PC-3 (cell line): Measurements from ENCODE around the gene FBXL19. TPM values are rescaled to one million over a fixed set of nuclear protein-coding genes. Genes with fewer than 3 reads are reported as not detected.

Experiments
- ATAC-seq: fragments of 200-7000 bp; cut with Tn5 transposase; 2 replicates; pipeline ENCODE4 v1.9.1; 2020; ENCODE audit warnings: mild to moderate bottlenecking, moderate library complexity
- BruUV-seq: library from RNA; stranded (reverse); fragments of 400-500 nt; replicated peaks from 2 replicates; lab custom pipeline; 2021; lab: Mats Ljungman, UMichigan
- CTCF ChIA-PET: fragments of 300-600 bp; sonication (Branson Sonifier 250); formaldehyde crosslinking; loops from one replicate; lab custom pipeline; 2022; ENCODE audit warnings: antibody characterized with exemption; lab: Charles Lee
- POLR2A ChIA-PET: fragments of 300-600 bp; sonication (Branson Sonifier 250); formaldehyde crosslinking; loops from one replicate; lab custom pipeline; 2022; ENCODE audit warnings: antibody characterized with exemption; ENCODE audit not compliant: unreplicated experiment; lab: Charles Lee
- DNase-seq: peaks from one replicate; pipeline ENCODE4 v3.0.0-alpha.2; 2015
- H2AFZ ChIP-seq: fragments of 300-600 bp; sonication (generic); 2 replicates; pipeline ENCODE4 v1.6.0; 2016; ENCODE audit warnings: antibody characterized with exemption, low read length
- H3F3A ChIP-seq: fragments of 300-600 bp; sonication (generic); one replicate; pipeline ENCODE4 v1.6.0; 2017; ENCODE audit warnings: antibody characterized with exemption, low read length, control low read depth, mild to moderate bottlenecking; ENCODE audit not compliant: unreplicated experiment
- H3K27ac ChIP-seq: fragments of 300-600 bp; sonication (generic); 2 replicates; pipeline ENCODE4 v1.5.1; 2016; ENCODE audit warnings: mild to moderate bottlenecking, low read length
- H3K27me3 ChIP-seq: fragments of 300-600 bp; sonication (generic); 2 replicates; pipeline ENCODE4 v1.6.1; 2016; ENCODE audit warnings: low read length, mixed read lengths
- H3K36me3 ChIP-seq: fragments of 300-600 bp; sonication (generic); 2 replicates; pipeline ENCODE4 v1.6.1; 2016; ENCODE audit warnings: low read depth, mixed run types, low read length, mixed read lengths
- H3K4me1 ChIP-seq: fragments of 300-600 bp; sonication (generic); 2 replicates; pipeline ENCODE4 v1.5.1; 2016; ENCODE audit warnings: low read length; ENCODE audit not compliant: insufficient read depth
- H3K4me2 ChIP-seq: fragments of 300-600 bp; sonication (generic); 2 replicates; pipeline ENCODE4 v1.6.0; 2016; ENCODE audit warnings: low read length
- H3K4me3 ChIP-seq: fragments of 300-600 bp; sonication (generic); 2 replicates; pipeline ENCODE4 v1.5.1; 2016; ENCODE audit warnings: mild to moderate bottlenecking, low read length, mixed read lengths
- H3K79me2 ChIP-seq: fragments of 300-600 bp; sonication (generic); 2 replicates; pipeline ENCODE4 v1.6.1; 2017; ENCODE audit warnings: low read length, mixed read lengths
- H3K9ac ChIP-seq: fragments of 300-600 bp; sonication (generic); 2 replicates; pipeline ENCODE4 v1.6.0; 2016; ENCODE audit warnings: mild to moderate bottlenecking, low read length
- H3K9me2 ChIP-seq: fragments of 300-600 bp; sonication (generic); replicated peaks from 2 replicates; pipeline ENCODE4 v1.6.1; 2016; ENCODE audit warnings: mixed run types, low read length, mixed read lengths
- H3K9me3 ChIP-seq: fragments of 300-600 bp; sonication (generic); 2 replicates; pipeline ENCODE4 v1.6.1; 2016; ENCODE audit warnings: low read length, mixed read lengths
- H4K20me1 ChIP-seq: fragments of 300-600 bp; sonication (generic); 2 replicates; pipeline ENCODE4 v1.6.1; 2016; ENCODE audit warnings: low read length, mixed read lengths
- EZH2 ChIP-seq: fragments of 300-600 bp; sonication (generic); IDR thresholded peaks from one replicate; pipeline ENCODE4 v1.6.1; 2017; ENCODE audit warnings: antibody characterized with exemption, mild to moderate bottlenecking, low read length; ENCODE audit not compliant: unreplicated experiment
- EZH2phosphoT487 ChIP-seq: fragments of 300-600 bp; sonication (generic); IDR thresholded peaks from 2 replicates; pipeline ENCODE4 v1.6.1; 2018; ENCODE audit warnings: mild to moderate bottlenecking, antibody characterized with exemption, low read length, borderline replicate concordance
- intact Hi-C: fragments of 100-400 bp; cut with micrococcal nuclease; formaldehyde crosslinking; loops from 2 replicates; pipeline ENCODE4 v1.9.0; 2023
- total RNA-seq: library from RNA; depleted of rRNA; stranded (reverse); fragments of >200 nt; gene quantifications from 2 replicates; pipeline ENCODE4 v1.2.3, GENCODE V29; 2014
- TF ChIP-seq, protein P1 (sequence below): fragments of 300-600 bp; sonication (generic); conservative IDR thresholded peaks from 2 replicates; pipeline ENCODE4 v1.5.1; 2017; ENCODE audit warnings: antibody characterized with exemption, low read depth, mild to moderate bottlenecking, low read length

FBXL19 gene
- total RNA-seq, 1 experiment from 2014 or later, result 36.2 TPM

DNA sequence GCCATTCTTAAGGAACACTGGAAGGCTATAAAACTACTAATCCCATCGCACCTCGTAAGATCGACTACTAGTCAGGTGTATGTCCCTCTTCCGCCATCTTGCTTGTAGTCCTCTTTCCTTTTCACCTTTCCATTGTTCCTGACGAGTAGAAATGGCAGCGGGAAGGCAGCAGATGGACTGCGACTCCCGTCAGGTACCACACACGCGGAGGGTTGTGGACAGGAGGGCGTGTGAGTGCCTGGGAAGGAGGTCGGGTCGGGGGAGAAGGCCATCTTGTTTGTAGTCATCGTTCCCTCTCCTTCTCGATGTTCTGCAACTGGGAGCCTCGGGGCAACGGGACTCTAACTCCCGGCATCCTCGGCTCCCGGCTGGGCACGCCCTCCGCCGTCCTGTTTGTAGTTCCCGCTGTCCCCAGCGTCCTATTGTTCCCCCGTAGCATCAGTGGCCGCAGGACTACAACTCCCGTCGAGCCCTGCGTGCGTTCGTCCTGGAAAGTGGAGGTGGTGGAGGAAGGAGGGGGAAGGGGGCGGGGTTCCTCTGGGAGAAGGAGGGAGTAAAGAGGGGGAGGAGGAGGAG, 324 bp upstream of the FBXL19 start:
- Histone ChIP-seq H3K4me1 (peaks cover 7% of the 10 kb centered on the region), H3F3A (no peaks in the 10 kb centered on the region), H3K4me2 (peak overlapping the region; percentile 73), H4K20me1 (no peaks in the 10 kb centered on the region), H3K27me3 (no peaks in the 10 kb centered on the region), H3K9me2 (no peaks in the 10 kb centered on the region), H3K27ac (peak overlapping the region; percentile 78), H3K79me2 (peaks cover 6% of the 10 kb centered on the region), H3K4me3 (peak overlapping the region; percentile 86), H3K9ac (peak overlapping the region; percentile 86), H2AFZ (peak overlapping the region; percentile 77), H3K36me3 (no peaks in the 10 kb centered on the region; the same call in 1 of the 2 replicates), H3K9me3 (no peaks in the 10 kb centered on the region)
- TF ChIP-seq EZH2phosphoT487, result no peak
- no peak for TF ChIP-seq EZH2
- TF ChIP-seq, protein P1, sequence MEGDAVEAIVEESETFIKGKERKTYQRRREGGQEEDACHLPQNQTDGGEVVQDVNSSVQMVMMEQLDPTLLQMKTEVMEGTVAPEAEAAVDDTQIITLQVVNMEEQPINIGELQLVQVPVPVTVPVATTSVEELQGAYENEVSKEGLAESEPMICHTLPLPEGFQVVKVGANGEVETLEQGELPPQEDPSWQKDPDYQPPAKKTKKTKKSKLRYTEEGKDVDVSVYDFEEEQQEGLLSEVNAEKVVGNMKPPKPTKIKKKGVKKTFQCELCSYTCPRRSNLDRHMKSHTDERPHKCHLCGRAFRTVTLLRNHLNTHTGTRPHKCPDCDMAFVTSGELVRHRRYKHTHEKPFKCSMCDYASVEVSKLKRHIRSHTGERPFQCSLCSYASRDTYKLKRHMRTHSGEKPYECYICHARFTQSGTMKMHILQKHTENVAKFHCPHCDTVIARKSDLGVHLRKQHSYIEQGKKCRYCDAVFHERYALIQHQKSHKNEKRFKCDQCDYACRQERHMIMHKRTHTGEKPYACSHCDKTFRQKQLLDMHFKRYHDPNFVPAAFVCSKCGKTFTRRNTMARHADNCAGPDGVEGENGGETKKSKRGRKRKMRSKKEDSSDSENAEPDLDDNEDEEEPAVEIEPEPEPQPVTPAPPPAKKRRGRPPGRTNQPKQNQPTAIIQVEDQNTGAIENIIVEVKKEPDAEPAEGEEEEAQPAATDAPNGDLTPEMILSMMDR, result no peak
- ChIA-PET CTCF (no interaction called here), POLR2A (no interaction called here)
- DNase-seq, result peak; percentile 98
- intact Hi-C loops, result loop anchor here (1.0 kb wide), 1 partner anchor 27 kb away; the partner anchor contains the start of gene CTF1
- BruUV-seq, result TSS peak; percentile 61
- peak; percentile 81 for ATAC-seq

DNA sequence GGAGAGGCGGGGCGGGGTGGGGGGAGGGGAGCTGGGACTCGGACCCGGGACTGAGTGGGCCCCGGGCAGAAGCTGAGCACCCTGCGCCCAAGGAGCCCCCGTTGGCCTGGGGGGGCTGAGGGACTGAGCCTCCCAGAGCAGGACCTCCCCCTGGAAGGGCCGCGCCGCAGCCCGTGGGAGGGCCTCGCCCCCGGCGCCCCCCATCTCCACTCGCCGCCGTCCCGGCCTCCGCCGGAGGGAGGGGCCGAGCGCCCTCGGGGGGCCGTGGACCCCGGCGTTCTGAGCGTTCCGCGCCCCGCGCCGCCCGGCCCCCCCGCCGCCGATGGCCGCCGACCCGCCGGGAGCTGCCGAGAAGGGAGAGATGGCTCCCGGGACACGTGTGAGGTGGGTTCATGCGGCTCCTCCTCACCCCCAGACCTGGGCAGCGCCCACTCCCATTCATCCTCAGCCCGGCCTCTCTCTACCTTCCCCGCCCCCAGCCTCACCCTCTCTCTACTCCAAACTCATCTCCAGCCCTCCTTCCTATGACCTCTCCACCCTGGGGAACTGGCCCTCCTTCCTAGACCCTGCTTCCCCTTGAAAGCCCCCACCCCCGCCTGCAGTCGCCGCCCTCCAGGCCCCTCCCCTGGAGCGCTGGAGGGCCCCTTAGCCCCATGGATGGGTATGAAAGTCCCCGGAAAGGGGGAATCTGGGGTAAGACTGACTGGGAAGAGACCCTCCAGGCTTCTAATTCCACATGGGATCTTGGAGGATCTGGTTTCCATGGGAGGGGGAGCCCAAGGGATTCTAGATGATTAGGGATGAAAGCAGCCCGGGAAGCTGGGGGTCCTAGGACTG, 922 bp downstream of the FBXL19 start:
- ChIA-PET CTCF (interaction anchor here (0.6 kb wide), 1 partner anchor 50 kb away, joined by 3 read pairs; no protein-coding TSS in a partner anchor), POLR2A (no interaction called here)
- peaks cover 6% of the 10 kb centered on the region for H3K79me2 ChIP-seq
- H3F3A ChIP-seq, result no peaks in the 10 kb centered on the region
- ATAC-seq, result no peak
- TF ChIP-seq EZH2phosphoT487 (no peak), EZH2 (no peak)
- TF ChIP-seq, protein P1, result no peak
- H3K9me2 ChIP-seq, result no peaks in the 10 kb centered on the region
- peak overlapping the region; percentile 34; the same call in 1 of the 2 replicates for H2AFZ ChIP-seq
- H3K36me3 ChIP-seq, result no peaks in the 10 kb centered on the region; the same call in 1 of the 2 replicates
- peak overlapping the region; percentile 31; the same call in 1 of the 2 replicates for H3K9ac ChIP-seq
- H3K9me3 ChIP-seq, result no peaks in the 10 kb centered on the region
- no peak for DNase-seq
- H3K4me2 ChIP-seq, result peak overlapping the region; percentile 88
- H3K27me3 ChIP-seq, result no peaks in the 10 kb centered on the region
- BruUV-seq, result no TSS peak
- H3K27ac ChIP-seq, result no peak overlapping the region
- peaks cover 7% of the 10 kb centered on the region for H3K4me1 ChIP-seq
- H3K4me3 ChIP-seq, result peak overlapping the region; percentile 86
- intact Hi-C loops, result no loop called here
- no peaks in the 10 kb centered on the region for H4K20me1 ChIP-seq
